Measurements from ENCODE around the gene ZNF468. TPM values are rescaled to one million over a fixed set of nuclear protein-coding genes. Genes with fewer than 3 reads are reported as not detected.

The ZNF468 gene
- 28.7 and 29.2 TPM in 2 replicates for total RNA-seq

DNA sequence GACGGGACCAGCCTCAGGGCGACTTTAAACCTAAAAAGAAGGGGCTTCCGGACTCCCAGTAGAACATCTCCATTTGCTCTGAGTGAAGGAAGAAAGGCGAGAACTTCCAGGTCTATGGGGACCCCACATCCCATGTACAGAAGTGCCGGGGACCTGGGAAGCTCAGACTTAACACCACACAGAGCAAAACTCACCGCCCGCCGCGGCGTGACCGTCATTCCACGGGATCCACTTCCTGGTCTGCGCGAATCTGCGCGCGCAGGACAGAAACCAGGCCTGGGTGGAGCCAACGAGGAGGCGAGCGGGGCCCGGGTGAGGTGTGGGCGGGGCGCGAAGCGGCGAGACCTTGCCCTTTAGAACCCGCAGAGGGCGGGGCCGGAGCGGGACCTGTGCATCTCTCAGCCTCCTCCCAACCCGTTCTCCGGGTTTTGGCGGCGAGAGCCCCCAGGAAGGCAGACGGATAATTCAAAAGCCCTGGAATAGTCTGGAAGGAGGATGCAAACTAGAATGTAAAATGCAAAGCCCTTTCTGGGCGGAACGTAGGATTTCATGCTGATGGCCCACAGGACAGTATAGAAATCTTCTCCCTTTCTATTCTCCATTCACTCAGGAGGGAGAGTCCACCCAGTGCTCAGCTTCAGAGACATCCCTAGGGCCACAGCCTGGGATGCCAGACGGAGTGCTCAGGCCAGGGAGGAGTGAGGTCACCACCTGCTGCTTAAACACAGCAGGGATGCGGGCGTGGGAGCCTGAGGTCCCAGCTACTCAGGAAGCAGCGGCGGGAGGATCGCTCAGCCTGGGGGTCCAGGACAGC lies at the start of gene ZNF468:
Gene ZNF468 (minus strand): TSS at position 242 of the 814 bp plus-strand sequence. CDS start 3,347 bp downstream, outside the sequence.

DNA sequence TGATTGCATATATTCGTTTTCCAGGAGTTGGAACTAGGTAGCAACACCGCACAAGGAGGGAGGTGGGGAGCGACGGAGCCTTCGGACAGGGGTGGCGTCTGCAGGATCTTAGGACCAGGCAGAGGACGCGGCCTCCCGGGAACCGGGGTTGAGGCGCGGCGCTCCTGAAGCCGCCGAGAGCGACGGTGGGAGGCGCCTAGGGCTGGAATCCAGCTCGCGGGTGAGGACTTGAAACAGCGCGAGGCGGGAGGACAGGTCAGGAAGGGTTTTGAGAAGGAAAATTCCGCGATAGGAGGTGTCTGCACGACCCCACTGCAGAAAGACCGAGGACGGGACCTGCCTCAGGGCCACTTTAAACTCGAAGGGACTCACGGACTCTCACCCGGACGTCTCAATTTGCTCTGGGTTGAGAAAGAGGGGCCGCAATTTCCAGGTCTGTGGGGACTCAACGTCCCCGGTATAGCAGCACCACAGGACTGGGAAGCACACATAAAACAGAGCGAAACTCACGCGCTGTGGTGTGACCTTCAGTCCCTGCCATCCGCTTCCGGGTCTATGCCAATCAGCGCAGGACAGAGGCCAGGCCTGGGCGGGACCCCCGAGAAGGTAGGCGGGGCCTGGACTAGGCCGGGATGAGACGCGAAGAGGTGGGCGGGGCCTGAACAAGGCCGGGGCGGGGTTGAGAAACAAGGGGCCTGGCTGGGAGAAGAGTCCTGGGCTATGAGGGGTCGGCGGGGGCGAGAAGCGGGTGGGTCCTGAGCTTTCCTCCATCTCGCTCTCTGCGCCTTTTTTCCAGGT lies 39.9 kb upstream of the ZNF468 start, which contains the start of gene ZNF320:
Gene ZNF320 (minus strand): TSS at position 498 of the 798 bp plus-strand sequence. CDS start 7,380 bp downstream, outside the sequence.

DNA sequence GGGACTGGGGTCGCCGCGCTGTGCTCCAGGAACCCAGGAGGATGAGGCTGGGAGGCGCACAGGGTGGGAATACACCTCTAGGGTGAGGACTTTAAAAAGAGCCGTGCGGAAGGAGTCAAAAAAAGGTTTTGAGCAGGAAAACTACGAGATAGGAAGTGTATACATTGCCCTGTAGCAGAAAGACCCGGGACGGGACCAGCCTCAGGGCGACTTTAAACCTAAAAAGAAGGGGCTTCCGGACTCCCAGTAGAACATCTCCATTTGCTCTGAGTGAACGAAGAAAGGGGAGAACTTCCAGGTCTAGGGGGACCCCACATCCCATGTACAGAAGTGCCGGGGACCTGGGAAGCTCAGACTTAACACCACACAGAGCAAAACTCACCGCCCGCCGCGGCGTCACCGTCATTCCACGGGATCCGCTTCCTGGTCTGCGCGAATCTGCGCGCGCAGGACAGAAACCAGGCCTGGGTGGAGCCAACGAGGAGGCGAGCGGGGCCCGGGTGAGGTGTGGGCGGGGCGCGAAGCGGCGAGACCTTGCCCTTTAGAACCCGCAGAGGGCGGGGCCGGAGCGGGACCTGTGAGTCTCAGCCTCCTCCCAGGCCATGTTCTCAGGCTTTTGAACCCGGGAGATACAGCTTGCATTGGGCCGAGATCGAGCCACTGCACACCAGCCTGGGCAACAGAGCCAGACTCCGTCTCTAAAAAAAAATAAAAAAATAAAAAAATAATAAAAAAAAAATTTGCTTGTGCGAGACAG lies 36.0 kb downstream of the ZNF468 start, which contains the start of gene ZNF28:
Gene ZNF28 (minus strand): TSS at position 430 of the 757 bp plus-strand sequence. CDS start 3,675 bp downstream, outside the sequence.

Other genes starting within 250 kb of the ZNF468 start
- 51.6 and 66.4 TPM in 2 replicates for gene ZNF83, start 219.3 kb downstream of the ZNF468 start, total RNA-seq
- gene ZNF611, start 122.6 kb downstream of the ZNF468 start, total RNA-seq: 12.3 and 13.9 TPM in 2 replicates
- gene ZNF600, start 70.8 kb downstream of the ZNF468 start, total RNA-seq: 3.9 and 4.0 TPM in 2 replicates
- 9.5 and 17.6 TPM in 2 replicates for gene ZNF28, start 36.0 kb downstream of the ZNF468 start, total RNA-seq
- gene ZNF320, start 40.0 kb upstream of the ZNF468 start, total RNA-seq: 12.9 and 20.1 TPM in 2 replicates
- gene ZNF888, start 65.8 kb upstream of the ZNF468 start, total RNA-seq: 5.5 and 8.1 TPM in 2 replicates
- gene ZNF816, start 105.3 kb upstream of the ZNF468 start, total RNA-seq: 8.0 and 13.6 TPM in 2 replicates
- gene ERVV-1, start 156.3 kb upstream of the ZNF468 start, total RNA-seq: not detected in 2 replicates
- not detected in 2 replicates for gene ERVV-2, start 187.1 kb upstream of the ZNF468 start, total RNA-seq
- 25.5 and 31.2 TPM in 2 replicates for gene ZNF160, start 245.8 kb upstream of the ZNF468 start, total RNA-seq